Keratinocyte (primary cell): ENCODE data around the gene BIK.

ENCODE experiments used
- EZH2 ChIP-seq: IDR thresholded peaks from one replicate; pipeline ENCODE4 v1.6.1; 2012; ENCODE audit warnings: inconsistent platforms, mild to moderate bottlenecking, low read length, moderate library complexity
- TF ChIP-seq, protein P1 (sequence below), 3 experiments: IDR thresholded peaks in 1 of 3; conservative IDR thresholded peaks in 1 of 3; optimal IDR thresholded peaks in 1 of 3; 2 replicates in 2 of 3; 3 replicates in 1 of 3; pipeline versions ENCODE3 to v1.5.1; 2011; ENCODE audit warnings: low read length in 3 of 3, mild to moderate bottlenecking in 3 of 3, moderate library complexity in 2 of 3, control low read depth in 1 of 3, inconsistent platforms in 1 of 3; ENCODE audit not compliant: insufficient read depth in 2 of 3; ENCODE audit errors: extremely low read depth in 1 of 3

DNA sequence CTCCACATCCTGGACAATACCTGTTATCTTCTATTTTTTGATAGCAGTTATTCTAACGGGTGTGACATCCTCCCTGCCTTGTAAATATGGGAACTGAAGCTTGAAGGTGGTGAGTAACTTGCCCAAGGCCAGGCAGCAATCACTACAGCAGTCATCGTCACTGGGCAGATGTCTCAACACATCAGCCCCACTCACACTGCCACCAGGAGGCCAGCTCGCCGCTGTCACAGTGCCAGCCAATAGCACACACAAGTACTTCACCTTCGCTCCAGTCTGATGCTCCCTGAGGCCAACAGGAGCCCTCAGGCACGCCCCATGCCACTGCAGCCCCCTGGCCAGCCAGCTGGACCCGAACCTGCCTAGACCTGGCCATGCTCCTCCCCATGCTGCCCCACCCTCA is 16.5 kb upstream of the BIK start:
- TF ChIP-seq, protein P1, sequence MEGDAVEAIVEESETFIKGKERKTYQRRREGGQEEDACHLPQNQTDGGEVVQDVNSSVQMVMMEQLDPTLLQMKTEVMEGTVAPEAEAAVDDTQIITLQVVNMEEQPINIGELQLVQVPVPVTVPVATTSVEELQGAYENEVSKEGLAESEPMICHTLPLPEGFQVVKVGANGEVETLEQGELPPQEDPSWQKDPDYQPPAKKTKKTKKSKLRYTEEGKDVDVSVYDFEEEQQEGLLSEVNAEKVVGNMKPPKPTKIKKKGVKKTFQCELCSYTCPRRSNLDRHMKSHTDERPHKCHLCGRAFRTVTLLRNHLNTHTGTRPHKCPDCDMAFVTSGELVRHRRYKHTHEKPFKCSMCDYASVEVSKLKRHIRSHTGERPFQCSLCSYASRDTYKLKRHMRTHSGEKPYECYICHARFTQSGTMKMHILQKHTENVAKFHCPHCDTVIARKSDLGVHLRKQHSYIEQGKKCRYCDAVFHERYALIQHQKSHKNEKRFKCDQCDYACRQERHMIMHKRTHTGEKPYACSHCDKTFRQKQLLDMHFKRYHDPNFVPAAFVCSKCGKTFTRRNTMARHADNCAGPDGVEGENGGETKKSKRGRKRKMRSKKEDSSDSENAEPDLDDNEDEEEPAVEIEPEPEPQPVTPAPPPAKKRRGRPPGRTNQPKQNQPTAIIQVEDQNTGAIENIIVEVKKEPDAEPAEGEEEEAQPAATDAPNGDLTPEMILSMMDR (optimal IDR thresholded peaks at IDR 0.05 in 1 of 3, IDR thresholded peaks at IDR 0.05 in 1 of 3, conservative IDR thresholded peaks at IDR 0.05 in 1 of 3; ENCODE audit: extremely low read depth in 1 of 3, insufficient read depth in 2 of 3, low read length in 3 of 3) = peak; percentile 30 to 70 (median 52)
- no peak for TF ChIP-seq EZH2
